HEK293 (cell line): ENCODE data around the gene ZBTB14.

Source experiments
- CTCF ChIA-PET: fragments of 350-600 bp; formaldehyde crosslinking; extraction: SDS; loops from one replicate; lab custom pipeline; 2021; ENCODE audit warnings: antibody characterized with exemption; lab: Yijun Ruan, JAX
- POLR2A ChIA-PET: fragments of 300-600 bp; formaldehyde crosslinking; extraction: SDS; loops from one replicate; lab custom pipeline; 2020; ENCODE audit warnings: antibody characterized with exemption, inconsistent platforms; lab: Yijun Ruan, JAX
- H3K27ac ChIP-seq: fragments of 200-500 bp; sonication (Bioruptor generic); 2 replicates; pipeline ENCODE4 v1.5.1; 2014; ENCODE audit warnings: low read depth, low read length, control low read depth, inconsistent platforms; ENCODE audit errors: extremely low read depth
- H3K36me3 ChIP-seq, 2 experiments: fragments of 200-500 bp in 1 of 2; sonication (Bioruptor generic) in 1 of 2; 1 replicate in 1 of 2; 2 replicates in 1 of 2; pipeline ENCODE4 v1.5.1; 2014 to 2017; ENCODE audit warnings: inconsistent platforms in 2 of 2, low read length in 2 of 2; ENCODE audit not compliant: control insufficient read depth in 2 of 2, insufficient read depth in 1 of 2
- H3K4me1 ChIP-seq: fragments of 200-500 bp; sonication (Bioruptor generic); 2 replicates; pipeline ENCODE4 v1.5.1; 2014; ENCODE audit warnings: mild to moderate bottlenecking, low read length, inconsistent platforms; ENCODE audit not compliant: control insufficient read depth, insufficient read depth
- H3K4me3 ChIP-seq: 2 replicates; pipeline ENCODE4 v1.5.1; 2011; ENCODE audit warnings: low read depth, mild to moderate bottlenecking, control low read depth, low read length, moderate library complexity
- H3K9me3 ChIP-seq: fragments of 200-500 bp; sonication (Bioruptor generic); 2 replicates; pipeline ENCODE4 v1.5.1; 2014; ENCODE audit warnings: low read depth, low read length, inconsistent platforms; ENCODE audit not compliant: control insufficient read depth, insufficient read depth
- BCL11A ChIP-seq: fragments of 450-650 bp; formaldehyde crosslinking; IDR thresholded peaks from 2 replicates; pipeline ENCODE4 v1.5.1; 2016; ENCODE audit warnings: low read depth, missing biosample characterization, missing genetic modification characterization
- FEZF1 ChIP-seq: fragments of 450-650 bp; formaldehyde crosslinking; IDR thresholded peaks from 2 replicates; pipeline ENCODE4 v1.5.1; 2016; ENCODE audit warnings: missing biosample characterization, missing genetic modification characterization
- GLIS2 ChIP-seq: fragments of 450-650 bp; formaldehyde crosslinking; IDR thresholded peaks from 2 replicates; pipeline ENCODE4 v1.5.1; 2016; ENCODE audit warnings: missing biosample characterization, missing genetic modification characterization
- HOXD13 ChIP-seq: sonication (generic); formaldehyde crosslinking; IDR thresholded peaks from 2 replicates; pipeline ENCODE4 v1.8.0; 2022; ENCODE audit warnings: missing genetic modification reagents, borderline replicate concordance
- KLF8 ChIP-seq: fragments of 450-650 bp; formaldehyde crosslinking; IDR thresholded peaks from 2 replicates; pipeline ENCODE4 v1.5.1; 2016; ENCODE audit warnings: missing biosample characterization, missing genetic modification characterization
- MEIS1 ChIP-seq: sonication (generic); formaldehyde crosslinking; IDR thresholded peaks from 2 replicates; pipeline ENCODE4 v1.8.1; 2022; ENCODE audit warnings: missing genetic modification reagents, mild to moderate bottlenecking, borderline replicate concordance
- OVOL3 ChIP-seq: fragments of 450-650 bp; formaldehyde crosslinking; IDR thresholded peaks from 2 replicates; pipeline ENCODE4 v1.5.1; 2016; ENCODE audit warnings: missing biosample characterization, missing genetic modification characterization
- PRDM1 ChIP-seq: fragments of 450-650 bp; formaldehyde crosslinking; IDR thresholded peaks from 2 replicates; pipeline ENCODE4; 2016; ENCODE audit warnings: missing biosample characterization, missing genetic modification characterization
- ZBTB8A ChIP-seq: fragments of 450-650 bp; formaldehyde crosslinking; IDR thresholded peaks from 2 replicates; pipeline ENCODE4 v1.5.1; 2016; ENCODE audit warnings: missing biosample characterization, missing genetic modification characterization
- ZFHX2 ChIP-seq: fragments of 450-650 bp; formaldehyde crosslinking; conservative IDR thresholded peaks from 2 replicates; pipeline ENCODE4 v1.5.1; 2016; ENCODE audit warnings: missing biosample characterization, missing genetic modification characterization
- ZFP3 ChIP-seq: fragments of 450-650 bp; formaldehyde crosslinking; IDR thresholded peaks from 2 replicates; pipeline ENCODE4 v1.5.1; 2016; ENCODE audit warnings: low read depth, missing biosample characterization, missing genetic modification characterization
- ZFP69B ChIP-seq: fragments of 450-650 bp; formaldehyde crosslinking; IDR thresholded peaks from 2 replicates; pipeline ENCODE4 v1.5.1; 2016; ENCODE audit warnings: missing biosample characterization, missing genetic modification characterization
- ZNF16 ChIP-seq: fragments of 450-650 bp; formaldehyde crosslinking; IDR thresholded peaks from 2 replicates; pipeline ENCODE4 v1.5.1; 2016; ENCODE audit warnings: low read depth, missing biosample characterization, missing genetic modification characterization
- ZNF239 ChIP-seq: fragments of 450-650 bp; formaldehyde crosslinking; IDR thresholded peaks from 2 replicates; pipeline ENCODE4 v1.5.1; 2016; ENCODE audit warnings: missing biosample characterization, missing genetic modification characterization
- ZNF391 ChIP-seq: fragments of 450-650 bp; formaldehyde crosslinking; IDR thresholded peaks from 2 replicates; pipeline ENCODE4 v1.5.1; 2016; ENCODE audit warnings: low read depth, missing biosample characterization, missing genetic modification characterization, borderline replicate concordance
- ZNF510 ChIP-seq: fragments of 450-650 bp; formaldehyde crosslinking; IDR thresholded peaks from 2 replicates; pipeline ENCODE4 v1.5.1; 2018; ENCODE audit warnings: mild to moderate bottlenecking, missing genetic modification characterization, missing biosample characterization; ENCODE audit not compliant: insufficient replicate concordance
- ZNF514 ChIP-seq: fragments of 450-650 bp; formaldehyde crosslinking; IDR thresholded peaks from 2 replicates; pipeline ENCODE4 v1.5.1; 2016; ENCODE audit warnings: missing biosample characterization, missing genetic modification characterization
- ZNF624 ChIP-seq: fragments of 450-650 bp; formaldehyde crosslinking; IDR thresholded peaks from 2 replicates; pipeline ENCODE4 v1.5.1; 2017; ENCODE audit warnings: missing biosample characterization, missing genetic modification characterization
- TF ChIP-seq, protein P1 (sequence below): fragments of 450-650 bp; formaldehyde crosslinking; IDR thresholded peaks from 2 replicates; pipeline ENCODE4 v1.5.1; 2016; ENCODE audit warnings: missing biosample characterization, missing genetic modification characterization
- TF ChIP-seq, protein P2 (sequence below): fragments of 450-650 bp; formaldehyde crosslinking; IDR thresholded peaks from 2 replicates; pipeline ENCODE4 v1.5.1; 2016; ENCODE audit warnings: missing biosample characterization, missing genetic modification characterization, borderline replicate concordance
- TF ChIP-seq, protein P3 (sequence below): fragments of 450-650 bp; formaldehyde crosslinking; IDR thresholded peaks from 2 replicates; pipeline ENCODE4 v1.5.1; 2016; ENCODE audit warnings: missing biosample characterization, missing genetic modification characterization
- TF ChIP-seq, protein P4 (sequence below): fragments of 450-650 bp; formaldehyde crosslinking; IDR thresholded peaks from 2 replicates; pipeline ENCODE4 v1.5.1; 2016; ENCODE audit warnings: missing biosample characterization, missing genetic modification characterization
- TF ChIP-seq, protein P5 (sequence below): fragments of 450-650 bp; formaldehyde crosslinking; IDR thresholded peaks from 2 replicates; pipeline ENCODE4 v1.5.1; 2016; ENCODE audit warnings: missing biosample characterization, missing genetic modification characterization
- TF ChIP-seq, protein P6 (sequence below): fragments of 450-650 bp; formaldehyde crosslinking; IDR thresholded peaks from 2 replicates; pipeline ENCODE4 v1.5.1; 2016; ENCODE audit warnings: missing biosample characterization, missing genetic modification characterization

Gene ZBTB14

DNA sequence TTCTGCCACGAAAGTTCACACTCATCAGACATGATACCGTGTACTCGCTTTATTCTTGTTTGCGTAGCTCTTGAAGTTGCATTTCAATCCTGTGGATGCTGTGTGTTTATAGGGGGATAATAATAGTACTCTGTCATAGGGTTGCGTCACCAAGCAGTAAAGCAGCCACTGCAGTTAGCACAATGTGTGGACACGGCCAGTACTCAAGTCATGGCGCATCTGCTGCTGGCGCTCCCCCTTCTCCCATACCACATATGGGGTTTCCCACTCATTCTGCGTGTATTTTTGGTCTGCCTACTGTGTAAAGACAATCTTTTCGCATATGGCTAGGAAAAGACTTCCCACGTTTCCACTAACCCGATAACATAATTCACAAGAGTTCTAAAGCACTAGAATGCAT, 2.1 kb upstream of the ZBTB14 start (continued):
- no peak for TF ChIP-seq KLF8 (tag by site-specific recombination)
- TF ChIP-seq ZNF239 (tag by site-specific recombination), result no peak
- TF ChIP-seq, protein P1, sequence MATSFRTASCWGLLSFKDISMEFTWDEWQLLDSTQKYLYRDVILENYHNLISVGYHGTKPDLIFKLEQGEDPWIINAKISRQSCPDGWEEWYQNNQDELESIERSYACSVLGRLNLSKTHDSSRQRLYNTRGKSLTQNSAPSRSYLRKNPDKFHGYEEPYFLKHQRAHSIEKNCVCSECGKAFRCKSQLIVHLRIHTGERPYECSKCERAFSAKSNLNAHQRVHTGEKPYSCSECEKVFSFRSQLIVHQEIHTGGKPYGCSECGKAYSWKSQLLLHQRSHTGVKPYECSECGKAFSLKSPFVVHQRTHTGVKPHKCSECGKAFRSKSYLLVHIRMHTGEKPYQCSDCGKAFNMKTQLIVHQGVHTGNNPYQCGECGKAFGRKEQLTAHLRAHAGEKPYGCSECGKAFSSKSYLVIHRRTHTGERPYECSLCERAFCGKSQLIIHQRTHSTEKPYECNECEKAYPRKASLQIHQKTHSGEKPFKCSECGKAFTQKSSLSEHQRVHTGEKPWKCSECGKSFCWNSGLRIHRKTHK, result no peak
- TF ChIP-seq HOXD13, result no peak
- TF ChIP-seq ZFHX2 (tag by site-specific recombination), result no peak
- TF ChIP-seq, protein P2, sequence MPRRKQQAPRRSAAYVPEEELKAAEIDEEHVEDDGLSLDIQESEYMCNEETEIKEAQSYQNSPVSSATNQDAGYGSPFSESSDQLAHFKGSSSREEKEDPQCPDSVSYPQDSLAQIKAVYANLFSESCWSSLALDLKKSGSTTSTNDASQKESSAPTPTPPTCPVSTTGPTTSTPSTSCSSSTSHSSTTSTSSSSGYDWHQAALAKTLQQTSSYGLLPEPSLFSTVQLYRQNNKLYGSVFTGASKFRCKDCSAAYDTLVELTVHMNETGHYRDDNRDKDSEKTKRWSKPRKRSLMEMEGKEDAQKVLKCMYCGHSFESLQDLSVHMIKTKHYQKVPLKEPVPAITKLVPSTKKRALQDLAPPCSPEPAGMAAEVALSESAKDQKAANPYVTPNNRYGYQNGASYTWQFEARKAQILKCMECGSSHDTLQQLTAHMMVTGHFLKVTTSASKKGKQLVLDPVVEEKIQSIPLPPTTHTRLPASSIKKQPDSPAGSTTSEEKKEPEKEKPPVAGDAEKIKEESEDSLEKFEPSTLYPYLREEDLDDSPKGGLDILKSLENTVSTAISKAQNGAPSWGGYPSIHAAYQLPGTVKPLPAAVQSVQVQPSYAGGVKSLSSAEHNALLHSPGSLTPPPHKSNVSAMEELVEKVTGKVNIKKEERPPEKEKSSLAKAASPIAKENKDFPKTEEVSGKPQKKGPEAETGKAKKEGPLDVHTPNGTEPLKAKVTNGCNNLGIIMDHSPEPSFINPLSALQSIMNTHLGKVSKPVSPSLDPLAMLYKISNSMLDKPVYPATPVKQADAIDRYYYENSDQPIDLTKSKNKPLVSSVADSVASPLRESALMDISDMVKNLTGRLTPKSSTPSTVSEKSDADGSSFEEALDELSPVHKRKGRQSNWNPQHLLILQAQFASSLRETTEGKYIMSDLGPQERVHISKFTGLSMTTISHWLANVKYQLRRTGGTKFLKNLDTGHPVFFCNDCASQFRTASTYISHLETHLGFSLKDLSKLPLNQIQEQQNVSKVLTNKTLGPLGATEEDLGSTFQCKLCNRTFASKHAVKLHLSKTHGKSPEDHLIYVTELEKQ (tag by site-specific recombination), result no peak
- TF ChIP-seq GLIS2 (tag by site-specific recombination), result no peak
- TF ChIP-seq ZNF624 (tag by site-specific recombination), result no peak
- no peak for TF ChIP-seq ZNF510 (tag by site-specific recombination)
- TF ChIP-seq, all 188 proteins: peak for 0

DNA sequence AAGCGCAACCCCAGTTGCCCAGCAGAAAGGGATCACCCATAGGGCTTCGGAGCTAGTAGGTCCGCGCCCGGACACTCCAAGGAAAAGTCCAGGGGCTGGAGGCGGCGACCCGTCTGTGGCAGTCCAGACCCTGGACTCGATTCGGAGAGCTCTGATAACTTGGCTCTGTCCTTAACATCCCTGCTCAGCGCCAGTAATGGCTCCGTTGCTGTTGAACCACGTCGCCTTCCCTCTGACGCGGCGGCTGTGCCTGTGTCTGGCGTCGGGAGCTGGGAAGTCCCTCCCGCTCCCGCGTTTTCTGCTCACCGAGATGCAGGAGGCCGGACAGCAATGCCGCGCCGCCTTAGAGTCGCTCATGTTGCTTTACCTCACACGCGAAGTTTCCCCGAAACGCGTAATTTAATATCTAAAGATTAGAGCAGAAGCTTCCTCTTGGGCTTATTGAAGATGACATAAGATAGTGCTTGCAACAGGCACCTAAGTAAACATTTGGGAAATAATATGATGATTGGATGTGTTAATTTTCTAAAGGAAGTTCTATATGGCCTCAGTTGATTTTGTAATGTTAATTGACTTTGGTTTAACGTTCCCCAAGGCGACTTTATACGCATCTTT, 1.3 kb upstream of the ZBTB14 start:
- ChIA-PET POLR2A (interaction anchor here (0.6 to 4.0 kb wide), 7 partner anchors 8 to 346 kb away, joined by 3 to 39 read pairs (median 4); no protein-coding TSS in a partner anchor), CTCF (interaction anchor here (0.5 to 0.9 kb wide), 2 partner anchors 9 to 1436 kb away, joined by 3 to 5 read pairs; no protein-coding TSS in a partner anchor)
- no peaks in the 10 kb centered on the region for H3K9me3 ChIP-seq
- peak overlapping the region; percentile 98 for H3K27ac ChIP-seq
- peaks cover 3 to 10% of the 10 kb centered on the region in 2 experiments; a peak in 2 of 3 replicates for H3K36me3 ChIP-seq
- H3K4me1 ChIP-seq, result no peaks in the 10 kb centered on the region; the same call in 1 of the 2 replicates
- peak overlapping the region; percentile 75 for H3K4me3 ChIP-seq
- TF ChIP-seq FEZF1, result no peak
- no peak for TF ChIP-seq ZNF514
- TF ChIP-seq ZNF16 (tag by site-specific recombination), result no peak
- TF ChIP-seq, protein P3, sequence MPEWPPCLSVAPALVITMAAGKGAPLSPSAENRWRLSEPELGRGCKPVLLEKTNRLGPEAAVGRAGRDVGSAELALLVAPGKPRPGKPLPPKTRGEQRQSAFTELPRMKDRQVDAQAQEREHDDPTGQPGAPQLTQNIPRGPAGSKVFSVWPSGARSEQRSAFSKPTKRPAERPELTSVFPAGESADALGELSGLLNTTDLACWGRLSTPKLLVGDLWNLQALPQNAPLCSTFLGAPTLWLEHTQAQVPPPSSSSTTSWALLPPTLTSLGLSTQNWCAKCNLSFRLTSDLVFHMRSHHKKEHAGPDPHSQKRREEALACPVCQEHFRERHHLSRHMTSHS (tag by site-specific recombination), result no peak
- no peak for TF ChIP-seq BCL11A (tag by site-specific recombination)
- TF ChIP-seq PRDM1 (tag by site-specific recombination), result no peak
- no peak for TF ChIP-seq ZNF391 (tag by site-specific recombination)
- no peak for TF ChIP-seq MEIS1 (CRISPR knock-in tag)
- TF ChIP-seq ZFP69B (tag by site-specific recombination), result 0 out of 2 replicates have a peak, but pooled peaks have one; percentile 39
- peak; percentile 72 for TF ChIP-seq ZBTB8A (tag by site-specific recombination)
- TF ChIP-seq, protein P4, sequence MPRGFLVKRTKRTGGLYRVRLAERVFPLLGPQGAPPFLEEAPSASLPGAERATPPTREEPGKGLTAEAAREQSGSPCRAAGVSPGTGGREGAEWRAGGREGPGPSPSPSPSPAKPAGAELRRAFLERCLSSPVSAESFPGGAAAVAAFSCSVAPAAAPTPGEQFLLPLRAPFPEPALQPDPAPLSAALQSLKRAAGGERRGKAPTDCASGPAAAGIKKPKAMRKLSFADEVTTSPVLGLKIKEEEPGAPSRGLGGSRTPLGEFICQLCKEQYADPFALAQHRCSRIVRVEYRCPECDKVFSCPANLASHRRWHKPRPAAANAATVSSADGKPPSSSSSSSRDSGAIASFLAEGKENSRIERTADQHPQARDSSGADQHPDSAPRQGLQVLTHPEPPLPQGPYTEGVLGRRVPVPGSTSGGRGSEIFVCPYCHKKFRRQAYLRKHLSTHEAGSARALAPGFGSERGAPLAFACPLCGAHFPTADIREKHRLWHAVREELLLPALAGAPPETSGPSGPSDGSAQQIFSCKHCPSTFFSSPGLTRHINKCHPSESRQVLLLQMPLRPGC (tag by site-specific recombination), result no peak
- TF ChIP-seq, protein P5, sequence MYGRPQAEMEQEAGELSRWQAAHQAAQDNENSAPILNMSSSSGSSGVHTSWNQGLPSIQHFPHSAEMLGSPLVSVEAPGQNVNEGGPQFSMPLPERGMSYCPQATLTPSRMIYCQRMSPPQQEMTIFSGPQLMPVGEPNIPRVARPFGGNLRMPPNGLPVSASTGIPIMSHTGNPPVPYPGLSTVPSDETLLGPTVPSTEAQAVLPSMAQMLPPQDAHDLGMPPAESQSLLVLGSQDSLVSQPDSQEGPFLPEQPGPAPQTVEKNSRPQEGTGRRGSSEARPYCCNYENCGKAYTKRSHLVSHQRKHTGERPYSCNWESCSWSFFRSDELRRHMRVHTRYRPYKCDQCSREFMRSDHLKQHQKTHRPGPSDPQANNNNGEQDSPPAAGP (tag by site-specific recombination), result no peak
- TF ChIP-seq, protein P6, sequence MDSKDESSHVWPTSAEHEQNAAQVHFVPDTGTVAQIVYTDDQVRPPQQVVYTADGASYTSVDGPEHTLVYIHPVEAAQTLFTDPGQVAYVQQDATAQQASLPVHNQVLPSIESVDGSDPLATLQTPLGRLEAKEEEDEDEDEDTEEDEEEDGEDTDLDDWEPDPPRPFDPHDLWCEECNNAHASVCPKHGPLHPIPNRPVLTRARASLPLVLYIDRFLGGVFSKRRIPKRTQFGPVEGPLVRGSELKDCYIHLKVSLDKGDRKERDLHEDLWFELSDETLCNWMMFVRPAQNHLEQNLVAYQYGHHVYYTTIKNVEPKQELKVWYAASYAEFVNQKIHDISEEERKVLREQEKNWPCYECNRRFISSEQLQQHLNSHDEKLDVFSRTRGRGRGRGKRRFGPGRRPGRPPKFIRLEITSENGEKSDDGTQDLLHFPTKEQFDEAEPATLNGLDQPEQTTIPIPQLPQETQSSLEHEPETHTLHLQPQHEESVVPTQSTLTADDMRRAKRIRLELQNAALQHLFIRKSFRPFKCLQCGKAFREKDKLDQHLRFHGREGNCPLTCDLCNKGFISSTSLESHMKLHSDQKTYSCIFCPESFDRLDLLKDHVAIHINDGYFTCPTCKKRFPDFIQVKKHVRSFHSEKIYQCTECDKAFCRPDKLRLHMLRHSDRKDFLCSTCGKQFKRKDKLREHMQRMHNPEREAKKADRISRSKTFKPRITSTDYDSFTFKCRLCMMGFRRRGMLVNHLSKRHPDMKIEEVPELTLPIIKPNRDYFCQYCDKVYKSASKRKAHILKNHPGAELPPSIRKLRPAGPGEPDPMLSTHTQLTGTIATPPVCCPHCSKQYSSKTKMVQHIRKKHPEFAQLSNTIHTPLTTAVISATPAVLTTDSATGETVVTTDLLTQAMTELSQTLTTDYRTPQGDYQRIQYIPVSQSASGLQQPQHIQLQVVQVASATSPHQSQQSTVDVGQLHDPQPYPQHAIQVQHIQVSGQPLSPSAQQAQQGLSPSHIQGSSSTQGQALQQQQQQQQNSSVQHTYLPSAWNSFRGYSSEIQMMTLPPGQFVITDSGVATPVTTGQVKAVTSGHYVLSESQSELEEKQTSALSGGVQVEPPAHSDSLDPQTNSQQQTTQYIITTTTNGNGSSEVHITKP (tag by site-specific recombination), result peak; percentile 58
- no peak for TF ChIP-seq OVOL3 (tag by site-specific recombination)
- no peak for TF ChIP-seq ZFP3 (tag by site-specific recombination)
